ENCODE results near the gene RIOX2.

DNA sequence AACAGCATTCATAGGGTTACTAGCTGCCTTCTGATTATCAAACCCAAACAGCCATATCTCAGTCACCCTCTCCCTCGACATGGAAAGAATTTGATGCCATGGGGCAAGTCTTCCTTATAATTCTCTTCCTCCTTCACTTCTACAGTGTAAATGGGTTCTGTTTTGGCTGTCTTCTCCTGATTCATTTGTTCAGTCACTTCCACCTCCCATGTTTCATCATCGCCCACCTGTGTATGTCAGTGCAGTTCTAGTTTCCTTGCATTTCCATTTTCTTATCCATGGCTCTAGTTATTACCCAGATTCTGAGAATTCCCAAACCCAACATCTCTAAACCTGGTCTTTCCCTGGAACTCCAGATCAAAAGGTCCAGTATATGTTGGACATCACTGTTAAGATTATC, 41.0 kb downstream of the RIOX2 start:
- TF ChIP-seq POLR2AphosphoS5 (IDR thresholded peaks at IDR 0.05; ENCODE audit: low read depth, low read length) (no peak), TAF1 (IDR thresholded peaks at IDR 0.05; ENCODE audit: borderline replicate concordance, insufficient read depth, low read length) (no peak)
- TF ChIP-seq, protein P1, sequence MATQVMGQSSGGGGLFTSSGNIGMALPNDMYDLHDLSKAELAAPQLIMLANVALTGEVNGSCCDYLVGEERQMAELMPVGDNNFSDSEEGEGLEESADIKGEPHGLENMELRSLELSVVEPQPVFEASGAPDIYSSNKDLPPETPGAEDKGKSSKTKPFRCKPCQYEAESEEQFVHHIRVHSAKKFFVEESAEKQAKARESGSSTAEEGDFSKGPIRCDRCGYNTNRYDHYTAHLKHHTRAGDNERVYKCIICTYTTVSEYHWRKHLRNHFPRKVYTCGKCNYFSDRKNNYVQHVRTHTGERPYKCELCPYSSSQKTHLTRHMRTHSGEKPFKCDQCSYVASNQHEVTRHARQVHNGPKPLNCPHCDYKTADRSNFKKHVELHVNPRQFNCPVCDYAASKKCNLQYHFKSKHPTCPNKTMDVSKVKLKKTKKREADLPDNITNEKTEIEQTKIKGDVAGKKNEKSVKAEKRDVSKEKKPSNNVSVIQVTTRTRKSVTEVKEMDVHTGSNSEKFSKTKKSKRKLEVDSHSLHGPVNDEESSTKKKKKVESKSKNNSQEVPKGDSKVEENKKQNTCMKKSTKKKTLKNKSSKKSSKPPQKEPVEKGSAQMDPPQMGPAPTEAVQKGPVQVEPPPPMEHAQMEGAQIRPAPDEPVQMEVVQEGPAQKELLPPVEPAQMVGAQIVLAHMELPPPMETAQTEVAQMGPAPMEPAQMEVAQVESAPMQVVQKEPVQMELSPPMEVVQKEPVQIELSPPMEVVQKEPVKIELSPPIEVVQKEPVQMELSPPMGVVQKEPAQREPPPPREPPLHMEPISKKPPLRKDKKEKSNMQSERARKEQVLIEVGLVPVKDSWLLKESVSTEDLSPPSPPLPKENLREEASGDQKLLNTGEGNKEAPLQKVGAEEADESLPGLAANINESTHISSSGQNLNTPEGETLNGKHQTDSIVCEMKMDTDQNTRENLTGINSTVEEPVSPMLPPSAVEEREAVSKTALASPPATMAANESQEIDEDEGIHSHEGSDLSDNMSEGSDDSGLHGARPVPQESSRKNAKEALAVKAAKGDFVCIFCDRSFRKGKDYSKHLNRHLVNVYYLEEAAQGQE (IDR thresholded peaks at IDR 0.05; ENCODE audit: insufficient read depth in 1 of 2, low read depth in 2 of 2, low read length in 2 of 2) = no peak

Data from PFSK-1 (cell line).